Heart right ventricle (tissue), 16 donors: ENCODE measurements around the gene PFDN2. TPM values are rescaled to one million over a fixed set of nuclear protein-coding genes. Genes with fewer than 3 reads are reported as not detected.

Source experiments
- ATAC-seq, 8 donors: fragments of 200-7000 bp; cut with Tn5 transposase; one replicate each; pipeline ENCODE4 v1.9.1; 2020; ENCODE audit warnings: mild to moderate bottlenecking in 8 of 8, moderate library complexity in 8 of 8, moderate number of reproducible peaks in 1 of 8
- DNase-seq, 2 donors: peaks; one replicate each; pipeline ENCODE4 v3.0.0-alpha.2; 2020
- H3K27ac ChIP-seq, 10 donors: fragments of 200-600 bp; sonication (generic) in 2 of 10; one replicate each; pipeline versions ENCODE4 v1.5.0 to v1.8.0; 2020 to 2022; ENCODE audit warnings: mild to moderate bottlenecking in 3 of 10
- H3K27me3 ChIP-seq, 7 donors: fragments of 200-600 bp; one replicate each; pipeline ENCODE4 v1.8.0; 2021 to 2022; ENCODE audit warnings: mild to moderate bottlenecking in 2 of 7
- H3K36me3 ChIP-seq, 9 donors: fragments of 200-600 bp; sonication (generic) in 1 of 9; one replicate each; pipeline versions ENCODE4 v1.5.0 to v1.8.0; 2020 to 2022; ENCODE audit warnings: mild to moderate bottlenecking in 2 of 9
- H3K4me1 ChIP-seq, 9 donors: fragments of 200-600 bp; sonication (generic) in 1 of 9; one replicate each; pipeline versions ENCODE4 v1.5.0 to v1.8.0; 2020 to 2022; ENCODE audit warnings: mild to moderate bottlenecking in 4 of 9
- H3K4me3 ChIP-seq, 10 donors: fragments of 200-600 bp; sonication (generic) in 2 of 10; one replicate each; pipeline versions ENCODE4 v1.5.0 to v1.8.0; 2020 to 2022; ENCODE audit warnings: mild to moderate bottlenecking in 7 of 10, moderate library complexity in 2 of 10
- H3K9me3 ChIP-seq, 11 donors: fragments of 200-600 bp in 10 of 11; sonication (generic) in 2 of 11; one replicate each; pipeline versions ENCODE4 v1.5.0 to v1.8.0; 2013 to 2022; ENCODE audit warnings: mild to moderate bottlenecking in 2 of 11, control low read depth in 1 of 11, moderate library complexity in 1 of 11
- CTCF ChIP-seq, 9 donors: fragments of 200-600 bp; sonication (generic) in 2 of 9; IDR thresholded peaks; one replicate each; pipeline versions ENCODE4 v1.5.0 to v1.8.0; 2021 to 2022; ENCODE audit warnings: antibody characterized with exemption in 9 of 9, mild to moderate bottlenecking in 5 of 9, moderate library complexity in 1 of 9
- WGBS, 2 donors: extraction: QIAGEN DNeasy Blood & Tissue Kit; methylation state at CpG; one replicate each; pipeline ENCODE4 v1.1.7; 2013; ENCODE audit warnings: inconsistent platforms in 1 of 2; 5-methylcytosine and 5-hydroxymethylcytosine counted together
- intact Hi-C, 10 donors: fragments of 100-400 bp; cut with DNase I; formaldehyde crosslinking; loops; one replicate each; pipeline versions ENCODE4 v1.11.1 to v1.14.2; 2022
- polyA plus RNA-seq, 2 donors: library from polyadenylated mRNA; stranded (reverse); fragments of 200-250 nt; gene quantifications; one replicate each; pipeline ENCODE4 v1.2.3, GENCODE V29; 2013
- total RNA-seq, 10 donors: library from RNA; stranded (reverse); fragmentation: NEBNext Ultra II Directional in 3 of 10; extraction: Animal tissue kit (Norgen Biotek cat#: 25700) in 3 of 10; gene quantifications; one replicate each; pipeline versions ENCODE4 v1.2.1 to v1.2.4, GENCODE V29; 2021 to 2023
- donor health status: Arrhythmogenic right ventricular cardiomyopathy.
- donor health status: ischemic (EF 13 %, LVEDD 7.1; RV severe dilation, severe dysfunction).
- donor health status: healthy with polysubstance abuse.
- donor health status: DM: no; HTN: yes; CAD: no.
- donor health status: DM: no; HTN: no; CAD: no.
- donor health status: ischemic (EF 25% LVEDD 6.9; RV normal size, moderate dysfunction).
- donor health status: ischemic (EF 25% LVEDD 5.7; RV mildly dilated, moderate dysfunction).
- donor health status: healthy.
- donor health status: DM: yes; HTN: yes; CAD: no.
- donor health status: Ischemic cardiomyopathy.
- donor health status: ischemic (EF 35%, LVEDD 5.7; RV mildly dilated, moderate dysfunction).
- donor health status: nonischemic (EF 11% LVEDD 7.7; RV severe dilation, severe dysfunction).
- donor health status: DM: yes; HTN: yes; CAD: no.
- donor health status: PGD.
- donor health status: ischemic (EF 29% LVEDD 5.4; RV normal size, mild dysfunction).
- donor health status: nonischemic (EF 23%, LVEDD 6.1; RV moderate dilation, normal function).

PFDN2 gene
- total and polyA plus RNA-seq, 12 donors: 44.6 to 273 (median 55.9) TPM

- Histone ChIP-seq H3K4me1 (peaks cover 0 to 50% (median 33%) of the 10 kb centered on the region in 9 donors), H3K27ac (no peak overlapping the region), H3K36me3 (peaks cover 0 to 34% (median 0%) of the 10 kb centered on the region in 9 donors), H3K9me3 (no peaks in the 10 kb centered on the region), H3K27me3 (no peaks in the 10 kb centered on the region), H3K4me3 (no peak overlapping the region)
- WGBS, 2 donors: 94 to 96% methylated on average over 3 of the region's 3 CpGs
- ATAC-seq (no peak), DNase-seq (no peak)
- intact Hi-C loops: no loop called here
- no peak for TF ChIP-seq CTCF (IDR thresholded peaks at IDR 0.05)
Observed at GRCh38 chr1:161111117-161111516, 6.7 kb downstream of the PFDN2 start.

- 93 to 94% methylated on average over 1 of the region's 1 CpG for WGBS, 2 donors
- no peak for ATAC-seq
- no peak overlapping the region for H3K27ac ChIP-seq
- no peaks in the 10 kb centered on the region for H3K27me3 ChIP-seq
- no peak overlapping the region for H3K4me3 ChIP-seq
- no peak for DNase-seq
- no peaks in the 10 kb centered on the region for H3K9me3 ChIP-seq
- TF ChIP-seq CTCF (IDR thresholded peaks at IDR 0.05): no peak
- intact Hi-C loops: no loop called here
- peaks cover 0 to 37% (median 8%) of the 10 kb centered on the region in 9 donors for H3K36me3 ChIP-seq
- peaks cover 0 to 5% (median 1%) of the 10 kb centered on the region in 9 donors for H3K4me1 ChIP-seq
Observed at GRCh38 chr1:161106431-161106830, 11.4 kb downstream of the PFDN2 start.

- intact Hi-C loops: no loop called here
- no peak for TF ChIP-seq CTCF (IDR thresholded peaks at IDR 0.05)
- H3K27me3 ChIP-seq: no peaks in the 10 kb centered on the region
- H3K4me1 ChIP-seq: peaks cover 7 to 42% (median 22%) of the 10 kb centered on the region in 9 donors
- peak overlapping the region in 3 of 10 donors; percentile 6 to 44 (median 26) for H3K27ac ChIP-seq
- no peaks in the 10 kb centered on the region for H3K9me3 ChIP-seq
- 48 to 60% methylated on average over 2 of the region's 2 CpGs for WGBS, 2 donors
- ATAC-seq: no peak
- H3K4me3 ChIP-seq: no peak overlapping the region
- peaks cover 0 to 38% (median 13%) of the 10 kb centered on the region in 9 donors for H3K36me3 ChIP-seq
- DNase-seq: peak in 1 of 2 donors; percentile 41
Observed at GRCh38 chr1:161100556-161100955, 17.3 kb downstream of the PFDN2 start.

- Histone ChIP-seq H3K36me3 (peaks cover 0 to 38% (median 13%) of the 10 kb centered on the region in 9 donors), H3K4me1 (peaks cover 7 to 43% (median 22%) of the 10 kb centered on the region in 9 donors), H3K9me3 (no peaks in the 10 kb centered on the region), H3K27me3 (no peaks in the 10 kb centered on the region), H3K4me3 (peak overlapping the region in 5 of 10 donors; percentile 60 to 77 (median 66)), H3K27ac (peak overlapping the region in 2 of 10 donors; percentile 67 to 68)
- intact Hi-C loops: loop anchor here in 9 of 10 donors (2.0 to 10.0 kb wide), 7 partner anchors 52 to 372 kb away; partner anchors contain the start of gene USF1 (in 2 of the 9)
- no peak for DNase-seq
- 81 to 87% methylated on average over 9 of the region's 9 CpGs for WGBS, 2 donors
- no peak for TF ChIP-seq CTCF (IDR thresholded peaks at IDR 0.05)
- ATAC-seq: peak in 1 of 8 donors; percentile 12
Observed at GRCh38 chr1:161099090-161099802, 18.6 kb downstream of the PFDN2 start.
